WTC11 (cell line): ENCODE results near the gene WAC. TPM values are rescaled to one million over a fixed set of nuclear protein-coding genes. Genes with fewer than 3 reads are reported as not detected.

Experiments
- ATAC-seq: fragments of 200-7000 bp; cut with Tn5 transposase; 2 replicates; pipeline ENCODE4 v1.10.0; 2021; ENCODE audit warnings: mild to moderate bottlenecking, moderate library complexity
- CTCF ChIA-PET: fragments of 300-600 bp; sonication (Branson Sonifier 250); formaldehyde crosslinking; loops from one replicate; lab custom pipeline; 2021; ENCODE audit warnings: antibody characterized with exemption; lab: Charles Lee
- POLR2A ChIA-PET: fragments of 350-600 bp; sonication (Branson Sonifier 250); formaldehyde crosslinking; loops from one replicate; lab custom pipeline; 2021; ENCODE audit warnings: antibody characterized with exemption; lab: Charles Lee
- DNase-seq: peaks from one replicate; pipeline ENCODE4 v3.0.0; 2021; ENCODE audit warnings: low spot score
- H3K27ac Mint-ChIP-seq: 2 replicates; pipeline ENCODE4 v1.8.0; 2021; ENCODE audit warnings: mixed read lengths
- H3K27me3 Mint-ChIP-seq: 2 replicates; pipeline ENCODE4 v1.8.0; 2021; ENCODE audit warnings: low read depth, mild to moderate bottlenecking, moderate library complexity, mixed read lengths
- H3K36me3 Mint-ChIP-seq: 2 replicates; pipeline ENCODE4 v1.8.0; 2021; ENCODE audit warnings: mixed read lengths
- H3K4me1 Mint-ChIP-seq: 2 replicates; pipeline ENCODE4 v1.8.0; 2022; ENCODE audit warnings: mixed read lengths
- H3K4me3 Mint-ChIP-seq: 2 replicates; pipeline ENCODE4 v1.8.0; 2021; ENCODE audit warnings: mild to moderate bottlenecking, moderate library complexity, mixed read lengths
- H3K9me3 Mint-ChIP-seq: 2 replicates; pipeline ENCODE4 v1.8.0; 2021; ENCODE audit warnings: mixed read lengths
- FOXJ3 ChIP-seq: sonication (generic); formaldehyde crosslinking; IDR thresholded peaks from 2 replicates; pipeline ENCODE4 v1.9.0; 2021; ENCODE audit warnings: missing genetic modification reagents, mild to moderate bottlenecking, borderline replicate concordance
- FOXK1 ChIP-seq: sonication (generic); formaldehyde crosslinking; IDR thresholded peaks from 2 replicates; pipeline ENCODE4 v1.8.0; 2022; ENCODE audit warnings: mild to moderate bottlenecking, moderate library complexity, missing genetic modification reagents
- GTF2I ChIP-seq: fragments of 250-450 bp; sonication (Bioruptor Pico); conservative IDR thresholded peaks from 2 replicates; pipeline ENCODE4 v1.4.0; 2021; ENCODE audit warnings: mild to moderate bottlenecking
- MYBL2 ChIP-seq: sonication (generic); formaldehyde crosslinking; IDR thresholded peaks from 2 replicates; pipeline ENCODE4 v1.8.1; 2023; ENCODE audit warnings: mild to moderate bottlenecking, moderate library complexity, missing genetic modification reagents
- NR3C1 ChIP-seq: sonication (generic); formaldehyde crosslinking; conservative IDR thresholded peaks from 2 replicates; pipeline ENCODE4 v1.8.1; 2023; ENCODE audit warnings: low read depth, mild to moderate bottlenecking, missing genetic modification reagents
- OVOL2 ChIP-seq: fragments of 250-450 bp; sonication (Bioruptor Pico); IDR thresholded peaks from 2 replicates; pipeline ENCODE4 v1.9.0; 2021; ENCODE audit warnings: mild to moderate bottlenecking, borderline replicate concordance
- PRRX2 ChIP-seq: fragments of 250-450 bp; sonication (Bioruptor Pico); IDR thresholded peaks from 2 replicates; pipeline ENCODE4 v1.8.0; 2021; ENCODE audit warnings: mild to moderate bottlenecking
- RELA ChIP-seq: sonication (generic); formaldehyde crosslinking; IDR thresholded peaks from 2 replicates; pipeline ENCODE4 v1.8.1; 2022; ENCODE audit warnings: missing genetic modification reagents, mild to moderate bottlenecking, borderline replicate concordance
- SMAD3 ChIP-seq: sonication (generic); formaldehyde crosslinking; IDR thresholded peaks from 2 replicates; pipeline ENCODE4 v1.8.0; 2022; ENCODE audit warnings: missing genetic modification reagents, mild to moderate bottlenecking, borderline replicate concordance
- SP1 ChIP-seq: sonication (generic); formaldehyde crosslinking; conservative IDR thresholded peaks from 2 replicates; pipeline ENCODE4 v1.8.1; 2022; ENCODE audit warnings: missing genetic modification reagents
- TCF7 ChIP-seq: sonication (generic); formaldehyde crosslinking; IDR thresholded peaks from 2 replicates; pipeline ENCODE4 v1.8.0; 2022; ENCODE audit warnings: mild to moderate bottlenecking, low read depth, missing genetic modification reagents, moderate library complexity
- TEAD1 ChIP-seq: sonication (generic); formaldehyde crosslinking; IDR thresholded peaks from 2 replicates; pipeline ENCODE4 v1.8.0; 2022; ENCODE audit warnings: mild to moderate bottlenecking, missing genetic modification reagents
- TP53 ChIP-seq: sonication (generic); formaldehyde crosslinking; IDR thresholded peaks from 2 replicates; pipeline ENCODE4 v1.8.1; 2023; ENCODE audit warnings: mild to moderate bottlenecking, missing genetic modification reagents
- ZBTB21 ChIP-seq: sonication (generic); formaldehyde crosslinking; IDR thresholded peaks from 2 replicates; pipeline ENCODE4 v1.8.1; 2023; ENCODE audit warnings: mild to moderate bottlenecking, missing genetic modification reagents, borderline replicate concordance
- total RNA-seq: library from RNA; stranded (reverse); gene quantifications from 3 replicates; pipeline ENCODE4 v1.2.3, GENCODE V29; 2021
- TF ChIP-seq, protein P1 (sequence below): fragments of 250-450 bp; sonication (Bioruptor Pico); IDR thresholded peaks from 2 replicates; pipeline ENCODE4 v2.1.2; 2022; ENCODE audit warnings: mild to moderate bottlenecking, moderate library complexity
- TF ChIP-seq, protein P2 (sequence below): sonication (generic); formaldehyde crosslinking; IDR thresholded peaks from 2 replicates; pipeline ENCODE4 v1.8.0; 2022; ENCODE audit warnings: mild to moderate bottlenecking, missing genetic modification reagents
- TF ChIP-seq, protein P3 (sequence below): sonication (generic); formaldehyde crosslinking; IDR thresholded peaks from 2 replicates; pipeline ENCODE4 v1.8.0; 2022; ENCODE audit warnings: mild to moderate bottlenecking, missing genetic modification reagents
- TF ChIP-seq, protein P4 (sequence below): fragments of 250-450 bp; sonication (Bioruptor Pico); IDR thresholded peaks from 2 replicates; pipeline ENCODE4 v1.9.0; 2021; ENCODE audit warnings: moderate library complexity, mild to moderate bottlenecking, inconsistent platforms, borderline replicate concordance
- TF ChIP-seq, protein P5 (sequence below): sonication (generic); formaldehyde crosslinking; conservative IDR thresholded peaks from 2 replicates; pipeline ENCODE4 v1.8.1; 2023; ENCODE audit warnings: mild to moderate bottlenecking, low read depth, missing genetic modification reagents, moderate library complexity
- TF ChIP-seq, protein P6 (sequence below): fragments of 250-450 bp; sonication (Bioruptor Pico); conservative IDR thresholded peaks from 2 replicates; pipeline ENCODE4 v1.9.0; 2021; ENCODE audit warnings: mild to moderate bottlenecking

The WAC gene
- total RNA-seq, 1 experiment from 2014 or later, result 108 TPM

DNA sequence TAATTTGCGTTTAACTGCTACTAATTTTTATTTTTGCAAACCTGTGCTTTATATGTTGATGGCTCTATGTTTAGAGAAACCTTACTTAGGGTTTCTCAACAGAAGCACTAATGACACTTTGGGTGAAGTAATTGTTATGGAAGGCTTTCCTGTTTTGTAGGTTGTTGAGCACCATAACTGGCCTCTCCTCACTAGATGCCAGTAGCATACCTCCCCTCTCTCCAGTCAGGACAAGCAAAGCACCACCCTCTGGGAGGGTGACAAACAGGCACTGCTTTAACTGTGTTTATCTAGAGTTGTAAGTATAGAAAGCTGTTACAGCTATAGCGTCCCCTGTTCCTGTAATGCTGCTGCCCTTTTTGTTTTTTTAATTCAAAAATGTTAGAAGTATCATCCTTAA, 60.9 kb downstream of the WAC start:
- peak overlapping the region; percentile 23 for H3K27ac Mint-ChIP-seq
- ATAC-seq (peak; percentile 74), DNase-seq (no peak)
- no peak overlapping the region for H3K4me3 Mint-ChIP-seq
- POLR2A ChIA-PET, result no interaction called here
- no peak for TF ChIP-seq FOXJ3 (CRISPR knock-in tag)
- TF ChIP-seq, protein P1, sequence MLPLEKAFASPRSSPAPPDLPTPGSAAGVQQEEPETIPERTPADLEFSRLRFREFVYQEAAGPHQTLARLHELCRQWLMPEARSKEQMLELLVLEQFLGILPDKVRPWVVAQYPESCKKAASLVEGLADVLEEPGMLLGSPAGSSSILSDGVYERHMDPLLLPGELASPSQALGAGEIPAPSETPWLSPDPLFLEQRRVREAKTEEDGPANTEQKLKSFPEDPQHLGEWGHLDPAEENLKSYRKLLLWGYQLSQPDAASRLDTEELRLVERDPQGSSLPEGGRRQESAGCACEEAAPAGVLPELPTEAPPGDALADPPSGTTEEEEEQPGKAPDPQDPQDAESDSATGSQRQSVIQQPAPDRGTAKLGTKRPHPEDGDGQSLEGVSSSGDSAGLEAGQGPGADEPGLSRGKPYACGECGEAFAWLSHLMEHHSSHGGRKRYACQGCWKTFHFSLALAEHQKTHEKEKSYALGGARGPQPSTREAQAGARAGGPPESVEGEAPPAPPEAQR (CRISPR knock-in tag), result no peak
- H3K36me3 Mint-ChIP-seq, result peaks cover 61% of the 10 kb centered on the region
- no peaks in the 10 kb centered on the region for H3K27me3 Mint-ChIP-seq
- H3K4me1 Mint-ChIP-seq, result peaks cover 39% of the 10 kb centered on the region
- CTCF ChIA-PET, result no interaction called here
- H3K9me3 Mint-ChIP-seq, result no peaks in the 10 kb centered on the region

DNA sequence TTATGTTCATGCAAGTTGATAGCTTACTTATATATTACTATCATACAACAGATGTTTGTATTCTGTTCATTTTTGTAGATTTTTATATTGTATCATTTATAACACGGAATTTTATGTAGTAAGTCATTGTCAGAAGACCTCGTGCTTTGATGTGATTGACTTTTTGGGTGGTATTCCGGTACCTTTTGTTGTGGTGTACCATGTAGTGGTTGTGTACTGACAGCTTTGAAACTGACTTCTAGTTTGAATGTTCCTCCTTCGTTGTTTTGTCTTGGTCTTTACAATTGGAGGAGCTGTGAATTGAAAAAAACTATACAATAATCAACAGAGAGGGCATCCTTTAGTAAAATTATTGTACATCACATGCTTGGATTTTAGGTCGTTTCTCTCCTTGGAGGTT, 61.5 kb downstream of the WAC start:
- Mint-ChIP-seq H3K4me1 (peaks cover 39% of the 10 kb centered on the region), H3K27me3 (no peaks in the 10 kb centered on the region), H3K4me3 (no peak overlapping the region), H3K9me3 (no peaks in the 10 kb centered on the region), H3K36me3 (peaks cover 58% of the 10 kb centered on the region), H3K27ac (peak overlapping the region; percentile 51; the same call in 1 of the 2 replicates)
- no peak for DNase-seq
- POLR2A ChIA-PET, result interaction anchor here (0.6 kb wide), 1 partner anchor 1439 kb away, joined by 3 read pairs; no protein-coding TSS in a partner anchor
- CTCF ChIA-PET, result no interaction called here
- no peak for ATAC-seq
- TF ChIP-seq NR3C1 (CRISPR knock-in tag), result no peak
- TF ChIP-seq SMAD3 (CRISPR knock-in tag), result no peak
- TF ChIP-seq PRRX2, result no peak
- TF ChIP-seq, protein P2, sequence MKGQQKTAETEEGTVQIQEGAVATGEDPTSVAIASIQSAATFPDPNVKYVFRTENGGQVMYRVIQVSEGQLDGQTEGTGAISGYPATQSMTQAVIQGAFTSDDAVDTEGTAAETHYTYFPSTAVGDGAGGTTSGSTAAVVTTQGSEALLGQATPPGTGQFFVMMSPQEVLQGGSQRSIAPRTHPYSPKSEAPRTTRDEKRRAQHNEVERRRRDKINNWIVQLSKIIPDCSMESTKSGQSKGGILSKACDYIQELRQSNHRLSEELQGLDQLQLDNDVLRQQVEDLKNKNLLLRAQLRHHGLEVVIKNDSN (CRISPR knock-in tag), result no peak
- no peak for TF ChIP-seq MYBL2
- TF ChIP-seq, protein P3, sequence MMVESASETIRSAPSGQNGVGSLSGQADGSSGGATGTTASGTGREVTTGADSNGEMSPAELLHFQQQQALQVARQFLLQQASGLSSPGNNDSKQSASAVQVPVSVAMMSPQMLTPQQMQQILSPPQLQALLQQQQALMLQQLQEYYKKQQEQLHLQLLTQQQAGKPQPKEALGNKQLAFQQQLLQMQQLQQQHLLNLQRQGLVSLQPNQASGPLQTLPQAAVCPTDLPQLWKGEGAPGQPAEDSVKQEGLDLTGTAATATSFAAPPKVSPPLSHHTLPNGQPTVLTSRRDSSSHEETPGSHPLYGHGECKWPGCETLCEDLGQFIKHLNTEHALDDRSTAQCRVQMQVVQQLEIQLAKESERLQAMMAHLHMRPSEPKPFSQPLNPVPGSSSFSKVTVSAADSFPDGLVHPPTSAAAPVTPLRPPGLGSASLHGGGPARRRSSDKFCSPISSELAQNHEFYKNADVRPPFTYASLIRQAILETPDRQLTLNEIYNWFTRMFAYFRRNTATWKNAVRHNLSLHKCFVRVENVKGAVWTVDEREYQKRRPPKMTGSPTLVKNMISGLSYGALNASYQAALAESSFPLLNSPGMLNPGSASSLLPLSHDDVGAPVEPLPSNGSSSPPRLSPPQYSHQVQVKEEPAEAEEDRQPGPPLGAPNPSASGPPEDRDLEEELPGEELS (CRISPR knock-in tag), result no peak
- TF ChIP-seq FOXK1, result no peak
- TF ChIP-seq FOXJ3 (CRISPR knock-in tag), result no peak
- TF ChIP-seq TCF7 (CRISPR knock-in tag), result no peak
- TF ChIP-seq SP1 (CRISPR knock-in tag), result no peak
- no peak for TF ChIP-seq GTF2I (CRISPR knock-in tag)
- TF ChIP-seq, protein P4, sequence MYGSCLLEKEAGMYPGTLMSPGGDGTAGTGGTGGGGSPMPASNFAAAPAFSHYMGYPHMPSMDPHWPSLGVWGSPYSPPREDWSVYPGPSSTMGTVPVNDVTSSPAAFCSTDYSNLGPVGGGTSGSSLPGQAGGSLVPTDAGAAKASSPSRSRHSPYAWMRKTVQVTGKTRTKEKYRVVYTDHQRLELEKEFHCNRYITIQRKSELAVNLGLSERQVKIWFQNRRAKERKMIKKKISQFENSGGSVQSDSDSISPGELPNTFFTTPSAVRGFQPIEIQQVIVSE (CRISPR knock-in tag), result no peak
- no peak for TF ChIP-seq TEAD1 (CRISPR knock-in tag)
- TF ChIP-seq, protein P5, sequence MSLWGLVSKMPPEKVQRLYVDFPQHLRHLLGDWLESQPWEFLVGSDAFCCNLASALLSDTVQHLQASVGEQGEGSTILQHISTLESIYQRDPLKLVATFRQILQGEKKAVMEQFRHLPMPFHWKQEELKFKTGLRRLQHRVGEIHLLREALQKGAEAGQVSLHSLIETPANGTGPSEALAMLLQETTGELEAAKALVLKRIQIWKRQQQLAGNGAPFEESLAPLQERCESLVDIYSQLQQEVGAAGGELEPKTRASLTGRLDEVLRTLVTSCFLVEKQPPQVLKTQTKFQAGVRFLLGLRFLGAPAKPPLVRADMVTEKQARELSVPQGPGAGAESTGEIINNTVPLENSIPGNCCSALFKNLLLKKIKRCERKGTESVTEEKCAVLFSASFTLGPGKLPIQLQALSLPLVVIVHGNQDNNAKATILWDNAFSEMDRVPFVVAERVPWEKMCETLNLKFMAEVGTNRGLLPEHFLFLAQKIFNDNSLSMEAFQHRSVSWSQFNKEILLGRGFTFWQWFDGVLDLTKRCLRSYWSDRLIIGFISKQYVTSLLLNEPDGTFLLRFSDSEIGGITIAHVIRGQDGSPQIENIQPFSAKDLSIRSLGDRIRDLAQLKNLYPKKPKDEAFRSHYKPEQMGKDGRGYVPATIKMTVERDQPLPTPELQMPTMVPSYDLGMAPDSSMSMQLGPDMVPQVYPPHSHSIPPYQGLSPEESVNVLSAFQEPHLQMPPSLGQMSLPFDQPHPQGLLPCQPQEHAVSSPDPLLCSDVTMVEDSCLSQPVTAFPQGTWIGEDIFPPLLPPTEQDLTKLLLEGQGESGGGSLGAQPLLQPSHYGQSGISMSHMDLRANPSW, result no peak
- TF ChIP-seq ZBTB21 (CRISPR knock-in tag), result no peak
- TF ChIP-seq, protein P6, sequence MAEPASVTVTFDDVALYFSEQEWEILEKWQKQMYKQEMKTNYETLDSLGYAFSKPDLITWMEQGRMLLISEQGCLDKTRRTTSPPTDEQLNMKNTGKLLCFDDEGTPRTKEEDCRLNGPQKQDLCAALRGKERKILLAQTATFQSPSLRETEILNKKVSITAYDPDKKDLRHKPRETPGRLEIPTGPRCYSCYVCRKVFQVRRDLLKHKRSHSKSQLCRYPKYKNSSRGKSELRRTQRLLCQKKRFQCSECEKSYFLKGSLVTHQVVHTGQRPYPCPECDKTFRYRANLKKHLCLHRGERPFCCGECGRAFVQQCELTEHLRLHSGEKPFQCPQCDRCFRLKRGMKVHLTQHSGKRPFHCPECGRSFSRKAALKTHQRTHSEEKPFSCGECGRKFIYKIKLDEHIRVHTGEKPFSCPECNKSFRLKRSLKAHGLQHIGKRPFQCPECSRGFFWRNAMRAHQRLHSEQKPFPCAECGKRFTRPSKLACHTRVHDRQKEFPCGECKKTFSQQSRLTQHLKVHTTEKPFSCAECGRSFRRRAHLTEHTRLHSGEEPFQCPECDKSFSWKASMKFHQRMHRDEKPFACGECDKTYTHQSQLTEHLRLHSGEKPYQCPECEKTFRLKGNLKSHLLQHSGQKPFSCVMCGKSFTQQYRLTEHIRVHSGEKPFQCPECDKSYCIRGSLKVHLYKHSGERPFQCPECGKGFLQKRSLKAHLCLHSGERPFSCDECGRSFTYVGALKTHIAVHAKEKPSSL (CRISPR knock-in tag), result no peak
- TF ChIP-seq OVOL2 (CRISPR knock-in tag), result no peak
- no peak for TF ChIP-seq TP53
- TF ChIP-seq RELA, result no peak
